GM21619 (cell line): ENCODE data around the gene SLC6A6.
"Not testable (repeated sequence)": the region's sequence is repeated elsewhere in the genome, so short reads cannot be mapped to it uniquely, and the experiment has no call there.

ENCODE experiments used
- ATAC-seq: cut with Tn5 transposase; IDR thresholded peaks from one replicate; pipeline ENCODE4 v1.9.1; 2021; ENCODE audit not compliant: unreplicated experiment

Gene SLC6A6

DNA sequence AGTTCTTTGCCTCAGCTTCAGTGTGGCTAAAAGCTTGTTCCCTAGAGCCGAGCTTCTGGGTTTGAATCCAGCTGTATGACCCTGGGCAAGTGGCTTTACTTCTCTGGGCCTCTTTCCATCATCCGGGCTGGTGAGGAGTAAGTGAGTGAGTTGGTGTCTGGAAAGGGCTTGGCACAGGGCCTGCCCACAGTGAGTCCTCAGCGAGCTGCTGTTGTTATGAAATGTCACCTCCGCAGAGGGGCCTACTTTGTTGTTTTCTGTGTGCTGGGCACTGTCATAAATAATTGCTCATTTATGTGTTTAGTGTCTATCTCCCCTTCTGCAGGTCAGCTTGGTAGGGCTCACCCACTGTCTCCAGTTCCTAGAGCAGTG lies 31.7 kb downstream of the SLC6A6 start:
- no peak for ATAC-seq

DNA sequence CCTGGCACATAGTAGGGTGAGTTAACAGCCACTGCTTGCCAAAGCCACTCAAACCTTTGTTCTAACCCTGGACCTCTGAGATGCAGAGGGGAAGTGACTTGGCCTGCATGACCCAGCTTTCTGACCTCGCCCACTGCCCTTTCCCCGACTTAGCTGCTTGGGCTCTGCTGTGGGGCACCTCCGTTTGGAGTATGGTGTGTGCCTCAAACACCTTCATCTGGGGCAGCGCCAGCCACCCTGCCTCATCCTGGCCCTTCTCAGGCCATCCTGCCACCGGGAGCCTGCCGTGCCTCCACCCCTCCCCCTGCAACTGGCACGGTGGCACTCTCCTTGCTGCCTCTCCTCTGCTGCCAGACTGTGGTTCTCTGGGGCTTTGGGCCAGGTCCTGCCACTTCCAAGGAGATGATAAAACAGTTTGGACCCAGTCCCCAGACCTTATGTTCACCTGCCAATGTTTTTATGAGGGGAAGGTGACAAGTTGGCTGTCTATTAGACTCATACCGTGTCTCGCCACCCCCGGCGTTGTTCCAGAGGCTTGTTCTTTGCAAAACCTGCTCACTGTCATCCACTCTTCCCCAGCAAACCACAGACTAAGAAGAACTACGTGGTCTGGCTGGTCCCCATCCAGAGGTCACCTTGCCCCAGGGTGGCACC lies 32.2 kb downstream of the SLC6A6 start:
- no peak for ATAC-seq

DNA sequence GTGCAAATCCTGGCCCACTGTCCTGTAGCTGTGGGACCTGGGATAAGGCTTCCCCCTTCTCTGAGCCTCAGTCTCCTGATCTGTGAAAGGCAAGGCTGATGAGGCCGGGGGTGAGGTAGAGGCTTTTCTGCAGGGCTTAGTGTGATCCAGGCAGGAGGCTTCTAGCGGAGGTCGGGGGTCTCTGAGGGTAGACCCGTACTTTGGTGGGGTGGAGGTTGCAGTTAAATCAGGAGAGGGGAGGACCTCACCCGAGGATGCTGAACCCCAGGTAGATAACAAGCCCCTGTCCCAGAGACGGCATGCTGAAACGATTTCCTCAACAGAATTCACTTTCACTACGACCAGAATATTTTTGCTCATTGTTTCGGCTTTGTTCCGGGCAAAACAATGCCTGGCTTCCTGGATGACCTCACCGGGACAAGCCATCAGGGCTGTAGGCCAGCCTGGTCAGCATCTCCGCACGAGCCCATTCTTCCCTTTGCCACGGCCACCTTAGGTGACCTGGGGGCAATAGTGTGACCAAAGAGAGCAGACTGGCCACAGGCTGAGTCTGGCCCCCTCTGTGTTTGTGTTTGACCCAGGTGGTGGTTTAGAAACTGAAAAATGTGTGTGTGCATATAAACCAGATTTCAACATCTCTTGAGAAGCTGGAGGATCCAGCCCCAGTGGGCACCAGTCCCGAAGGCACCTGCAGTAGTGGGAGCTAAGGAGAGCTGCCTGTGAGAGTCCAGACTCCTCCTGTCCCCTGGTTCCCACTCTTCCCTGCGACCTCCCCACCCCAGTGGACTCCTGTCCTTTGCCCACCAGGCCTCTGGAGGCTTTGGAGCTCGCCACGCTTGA lies 33.0 kb downstream of the SLC6A6 start:
- ATAC-seq: no peak

DNA sequence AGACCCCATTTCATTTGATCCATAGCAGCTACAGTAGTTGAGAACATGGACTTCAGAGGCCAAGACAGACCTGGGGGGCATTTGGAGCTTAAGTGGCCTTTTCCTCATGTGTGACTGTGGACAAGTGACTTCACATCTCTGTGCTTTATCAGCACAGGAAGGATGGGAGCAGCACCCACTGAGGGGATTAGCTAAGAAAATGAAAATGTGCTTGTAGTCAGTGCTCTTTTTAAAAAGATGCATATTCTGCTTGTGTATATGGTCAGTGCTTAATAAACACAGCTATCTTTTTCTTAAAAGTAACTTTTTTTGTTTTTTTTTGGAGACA lies 34.5 kb downstream of the SLC6A6 start:
- no peak for ATAC-seq

DNA sequence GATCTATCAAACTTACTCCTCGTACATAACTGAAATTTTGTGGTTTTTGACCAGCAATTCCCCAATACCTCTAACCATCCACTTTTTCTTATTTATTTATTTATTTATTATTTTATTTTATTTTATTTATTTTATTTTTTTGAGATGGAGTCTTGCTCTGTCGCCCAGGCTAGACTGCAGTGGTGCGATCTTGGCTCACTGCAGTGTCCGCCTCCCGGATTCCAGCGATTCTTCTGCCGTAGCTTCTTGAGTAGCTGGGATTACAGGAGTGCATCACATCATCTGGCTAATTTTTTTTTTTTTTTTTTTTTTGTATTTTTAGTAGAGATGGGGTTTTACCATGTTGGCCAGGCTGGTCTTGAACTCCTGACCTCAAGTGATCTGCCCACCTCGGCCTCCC lies 35.3 kb downstream of the SLC6A6 start:
- ATAC-seq: not testable (repeated sequence)

DNA sequence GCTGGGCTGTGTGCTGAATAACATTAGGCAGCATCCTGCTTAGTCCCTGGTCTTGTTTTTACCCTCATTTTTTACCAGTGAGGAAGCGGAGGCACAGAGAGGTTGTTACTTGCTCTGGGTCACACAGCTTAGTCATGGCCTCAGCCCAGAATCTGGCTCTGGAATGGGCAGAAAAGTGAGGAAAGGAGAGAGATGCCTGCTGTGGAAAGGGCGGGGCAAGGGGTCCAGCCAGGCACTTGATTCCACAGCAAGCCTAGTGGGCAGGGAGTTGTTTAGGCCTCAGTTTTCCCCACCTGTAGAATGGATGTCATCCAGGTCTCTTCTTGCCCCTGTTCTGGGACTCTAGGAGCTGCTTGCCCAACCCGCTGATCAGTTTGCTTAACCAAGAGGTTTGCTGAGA lies 35.9 kb downstream of the SLC6A6 start:
- no peak for ATAC-seq

DNA sequence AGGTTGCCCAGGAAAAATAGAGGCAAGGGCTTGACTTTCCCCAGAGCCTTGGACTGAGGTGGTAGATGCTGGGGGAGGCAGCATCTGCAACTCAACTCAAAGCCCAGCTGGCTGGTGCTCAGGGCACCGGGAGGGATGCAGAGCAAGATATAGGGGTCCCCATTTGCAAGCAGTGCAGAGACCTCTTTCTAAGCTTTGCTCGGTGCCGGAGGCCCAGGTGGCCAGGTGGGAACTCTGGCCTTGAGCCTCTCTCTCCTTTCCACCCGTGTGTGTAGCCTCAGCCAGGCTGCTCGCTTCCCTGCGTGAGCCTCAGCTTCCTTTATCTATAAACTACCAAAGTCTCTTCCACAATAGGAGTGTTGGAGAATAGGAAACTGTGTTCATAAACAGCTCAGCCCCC lies 36.5 kb downstream of the SLC6A6 start:
- no peak for ATAC-seq

DNA sequence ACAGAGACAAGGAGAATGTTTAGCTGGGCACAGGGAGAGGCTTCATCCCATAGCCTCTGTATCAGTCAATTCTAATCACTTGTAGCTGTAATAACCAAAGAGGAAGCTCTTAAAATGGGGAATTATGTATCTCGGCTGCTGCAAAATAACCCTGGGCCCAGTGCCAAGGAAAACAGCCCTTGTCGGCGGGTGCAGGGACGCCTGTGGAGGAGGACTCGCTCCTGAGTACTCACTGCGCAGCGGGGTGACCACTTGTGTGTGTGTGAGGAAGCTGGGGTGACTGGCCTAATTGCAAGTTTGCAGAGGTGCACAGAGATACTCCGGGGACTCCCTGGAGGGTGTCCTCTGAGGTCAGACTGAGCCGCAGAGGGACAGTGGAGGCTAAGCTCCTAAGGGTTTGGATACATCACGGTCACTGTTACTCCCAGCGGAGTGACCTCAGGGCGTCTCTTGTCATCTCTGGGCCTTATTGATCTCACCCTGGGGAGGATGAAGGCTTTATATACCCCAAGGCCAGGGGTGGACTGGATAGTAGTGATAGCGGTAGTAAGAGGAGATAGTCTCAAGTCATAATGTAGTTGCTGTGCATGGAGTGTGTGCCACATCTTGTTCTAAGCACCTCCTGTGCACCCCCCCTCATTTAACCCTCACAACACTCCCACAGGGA lies 37.2 kb downstream of the SLC6A6 start:
- no peak for ATAC-seq

DNA sequence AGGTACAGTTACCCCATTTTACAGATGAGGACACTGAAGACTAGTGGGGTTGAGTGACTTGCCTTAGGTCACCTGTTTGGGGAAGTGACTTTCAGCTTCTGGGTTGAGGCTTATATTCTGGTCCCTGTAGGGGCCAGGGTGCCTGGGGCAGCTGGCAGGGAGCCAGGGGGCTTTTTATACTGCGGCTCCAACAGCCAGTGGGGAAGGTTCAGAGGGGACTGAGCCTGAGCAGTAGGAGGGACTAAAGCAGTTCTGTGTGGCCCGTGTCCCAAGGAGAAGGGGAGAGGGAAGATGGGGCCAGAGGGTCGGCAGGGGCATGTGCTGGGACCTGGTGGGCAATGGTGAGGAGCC lies 37.7 kb downstream of the SLC6A6 start:
- ATAC-seq: no peak

DNA sequence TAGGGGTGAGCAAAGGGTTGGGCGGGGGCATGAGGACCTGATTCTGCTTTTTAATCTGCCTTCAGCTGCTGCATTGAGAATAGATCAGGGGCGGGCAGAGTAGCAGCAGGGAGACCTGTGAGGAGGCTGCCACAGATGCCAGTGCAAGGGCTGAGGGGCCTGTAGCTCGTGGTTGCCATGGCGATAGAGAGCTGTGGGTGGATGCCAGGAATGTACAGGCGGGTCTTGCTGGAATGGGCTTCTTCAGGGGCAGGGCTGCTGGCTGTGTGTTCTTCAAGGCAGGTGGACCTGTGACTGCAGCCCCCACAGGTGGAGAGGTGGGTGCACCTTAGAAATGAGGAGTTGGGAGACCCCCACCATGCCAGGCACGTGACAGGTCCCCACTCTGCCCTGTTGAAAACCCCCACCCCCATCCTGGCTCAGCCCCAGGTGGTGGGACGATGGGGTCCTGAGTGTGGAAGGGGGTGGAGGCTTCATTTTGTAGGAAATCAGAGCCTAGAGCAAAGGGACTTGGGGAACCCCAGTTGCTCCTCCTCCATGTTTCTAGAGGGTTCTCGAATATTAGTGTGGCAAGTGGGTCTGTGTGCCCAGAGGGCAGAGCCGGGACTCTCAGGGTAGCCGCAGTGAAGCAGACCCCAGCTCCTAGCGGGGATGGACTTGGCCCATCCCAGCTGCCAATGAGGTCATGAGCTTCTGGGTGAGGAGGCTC lies 38.3 kb downstream of the SLC6A6 start:
- ATAC-seq: no peak

DNA sequence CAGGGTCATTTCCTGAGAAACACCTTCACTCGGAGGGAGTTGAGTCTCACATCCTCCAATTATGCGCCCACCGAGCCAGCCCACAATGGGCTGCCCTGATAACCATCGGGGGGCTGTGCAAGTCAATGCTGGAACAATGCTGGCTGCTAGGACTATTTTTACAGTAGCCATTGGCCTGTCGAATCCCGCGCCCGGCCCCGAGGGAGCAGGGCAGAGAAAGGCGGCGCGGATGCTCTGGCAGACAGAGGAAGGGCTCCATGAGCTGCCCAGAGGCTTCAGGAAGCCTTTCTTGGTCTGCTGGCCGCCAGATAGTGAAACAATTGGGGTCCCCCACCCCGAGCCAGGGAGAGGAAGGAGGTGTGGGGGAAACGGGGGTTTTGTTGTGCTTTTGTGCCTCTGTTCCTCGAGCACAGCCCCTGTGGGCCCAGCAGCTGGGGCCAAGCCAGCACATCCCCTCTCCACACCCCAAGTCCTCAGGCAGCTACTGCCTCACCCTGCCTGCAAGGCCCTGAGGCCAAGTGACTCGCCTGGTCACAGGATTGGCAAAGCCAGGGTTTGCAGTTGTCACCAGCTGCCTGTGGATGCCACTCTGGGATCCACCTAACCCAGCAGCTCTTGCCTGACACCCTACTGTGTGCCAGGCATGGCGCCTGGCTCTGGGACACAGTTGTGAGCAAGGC lies 39.0 kb downstream of the SLC6A6 start:
- ATAC-seq: no peak

DNA sequence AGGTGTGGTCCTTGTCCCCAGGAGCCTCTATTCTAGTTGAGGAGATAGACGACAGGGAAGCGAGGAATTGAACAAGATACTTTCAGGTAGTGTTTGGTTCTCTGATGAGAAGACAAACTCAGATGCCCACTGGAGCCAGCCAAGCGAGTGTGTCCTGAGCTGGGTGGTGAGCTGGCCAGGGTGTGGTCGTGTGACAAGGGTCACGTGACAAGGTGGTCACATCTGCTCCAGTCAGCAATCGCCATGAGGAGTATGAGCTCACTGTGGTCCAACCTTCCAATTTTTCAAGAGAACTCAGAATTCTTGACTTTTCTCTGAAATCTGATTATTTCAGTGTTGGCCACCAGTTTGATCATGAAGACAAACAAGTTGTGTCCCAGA lies 39.5 kb downstream of the SLC6A6 start:
- no peak for ATAC-seq

DNA sequence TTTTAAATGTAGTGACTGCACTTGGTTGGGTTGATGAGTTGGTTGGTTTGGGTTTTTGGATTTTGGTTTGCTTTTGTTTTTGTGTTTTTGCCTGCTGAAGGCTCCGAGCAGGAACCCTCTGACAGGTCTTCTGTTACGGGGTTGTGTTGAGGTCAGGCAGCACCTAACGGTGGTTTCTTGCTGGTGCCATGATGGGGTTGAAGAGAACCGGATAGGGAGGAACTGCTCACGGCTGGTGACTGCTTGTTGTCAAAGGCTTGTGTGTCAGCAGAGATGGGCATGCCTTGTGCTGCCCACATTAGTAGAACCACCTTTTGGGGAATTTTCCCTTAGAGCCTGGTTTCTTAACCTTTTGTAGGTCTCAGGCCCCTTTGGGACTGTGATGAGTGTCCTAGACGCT lies 42.0 kb downstream of the SLC6A6 start:
- ATAC-seq: no peak

DNA sequence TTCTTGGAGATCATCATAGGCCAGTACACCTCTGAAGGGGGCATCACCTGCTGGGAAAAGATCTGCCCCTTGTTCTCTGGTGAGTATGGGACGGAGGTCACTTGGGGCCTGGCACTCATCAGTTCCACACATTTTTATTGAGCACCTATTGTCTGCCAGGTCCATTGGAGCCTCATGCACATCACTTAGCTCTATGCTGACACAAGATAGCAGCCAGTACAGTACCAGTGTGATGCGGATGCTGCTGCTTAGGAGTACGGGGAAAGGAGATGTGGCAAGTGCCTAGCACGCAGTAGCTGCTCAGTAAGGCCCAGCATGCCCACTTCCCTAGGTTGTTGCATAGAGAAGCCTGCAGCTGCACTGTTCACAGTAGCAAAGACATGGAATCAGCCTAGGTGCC lies 43.4 kb downstream of the SLC6A6 start:
- ATAC-seq: no peak

DNA sequence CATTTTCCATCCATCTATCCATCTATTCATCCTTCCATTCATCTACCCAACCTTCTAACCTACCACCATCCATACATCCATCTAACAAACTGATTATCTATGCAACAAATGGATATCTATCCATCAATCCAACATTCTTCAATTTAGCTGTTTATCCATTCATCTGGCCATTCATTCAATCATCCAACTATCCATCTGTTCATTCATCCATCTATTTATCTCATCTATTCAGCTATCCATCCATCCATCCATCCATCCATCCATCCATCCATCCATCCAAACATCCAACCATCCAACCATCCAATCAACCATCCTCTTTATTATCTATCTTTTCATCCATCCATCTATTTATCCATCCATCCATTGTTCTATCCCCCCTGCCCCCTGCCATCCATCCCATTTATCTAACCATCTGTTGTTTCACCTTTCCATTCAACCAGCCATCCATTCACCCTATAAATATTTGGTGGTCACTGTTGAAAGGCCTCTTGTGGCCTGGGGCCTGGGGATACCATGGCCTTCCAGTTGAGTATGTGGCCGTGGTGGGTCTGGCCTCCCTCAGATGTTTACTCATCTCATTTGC lies 44.7 kb downstream of the SLC6A6 start:
- ATAC-seq: no peak

DNA sequence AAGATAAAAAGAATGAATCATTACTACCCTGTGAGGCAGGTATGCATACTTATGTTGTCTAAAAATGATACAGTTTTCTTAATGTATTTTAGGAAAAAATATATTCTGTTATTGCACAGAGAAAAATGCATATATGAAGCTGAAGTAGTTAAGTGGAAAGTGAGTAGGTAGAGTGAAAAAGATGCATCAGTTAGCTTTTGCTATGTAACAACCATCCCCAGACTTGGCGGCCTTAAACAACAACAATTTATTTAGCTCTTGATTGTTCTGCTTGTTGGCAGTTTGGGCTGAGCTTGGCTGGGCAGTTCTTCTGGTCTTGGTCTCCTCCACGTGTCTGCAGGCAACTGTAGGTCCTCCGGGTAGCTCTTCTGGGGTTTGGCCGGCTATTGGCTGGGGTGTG lies 45.7 kb downstream of the SLC6A6 start:
- no peak for ATAC-seq

DNA sequence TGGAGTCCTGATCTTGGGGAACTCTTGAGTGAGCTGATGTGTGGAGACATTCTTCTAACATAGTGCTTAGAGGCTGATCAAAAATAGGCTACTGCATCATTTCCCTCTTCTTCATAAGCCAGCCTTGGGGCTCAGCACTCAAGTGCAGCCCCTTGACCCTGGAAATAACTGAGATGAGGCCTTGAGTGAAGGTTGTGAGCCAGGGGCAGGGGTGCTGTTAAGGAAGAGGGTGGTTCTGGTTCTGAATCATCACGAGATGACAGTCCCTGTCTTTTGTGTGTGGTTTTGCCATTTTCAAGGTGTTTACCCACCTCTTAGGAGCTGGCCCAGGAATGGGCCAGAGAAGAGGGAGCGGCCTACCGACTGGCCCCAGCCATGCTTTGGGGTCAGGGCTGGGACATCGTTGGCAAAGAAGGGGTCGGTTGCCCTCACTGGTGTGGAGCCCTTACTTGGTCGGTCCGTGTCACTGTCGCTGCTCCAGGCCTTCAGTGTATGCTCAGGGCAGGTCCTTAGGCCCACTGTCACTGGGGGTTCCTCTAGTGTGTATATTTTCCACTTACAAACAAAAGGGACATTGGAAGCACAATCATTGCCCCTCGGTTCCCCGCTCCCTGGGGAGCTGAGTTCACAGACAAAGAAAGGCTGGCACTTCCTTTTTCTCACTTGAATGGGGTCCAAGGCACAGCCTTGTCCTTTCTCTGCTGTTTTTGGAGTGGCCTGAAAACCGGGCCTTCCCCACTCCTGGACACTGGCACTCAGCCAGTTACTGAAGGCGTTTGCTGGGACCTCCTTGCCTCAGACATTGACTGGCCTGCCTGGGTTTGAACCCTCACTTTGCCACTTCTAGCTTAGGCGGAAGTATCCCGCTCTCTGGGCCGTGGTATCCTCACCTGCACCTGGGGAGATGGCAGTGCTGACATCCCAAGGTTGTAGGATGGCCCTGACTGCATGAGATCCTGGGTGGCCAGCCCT lies 46.6 kb downstream of the SLC6A6 start:
- no peak for ATAC-seq

DNA sequence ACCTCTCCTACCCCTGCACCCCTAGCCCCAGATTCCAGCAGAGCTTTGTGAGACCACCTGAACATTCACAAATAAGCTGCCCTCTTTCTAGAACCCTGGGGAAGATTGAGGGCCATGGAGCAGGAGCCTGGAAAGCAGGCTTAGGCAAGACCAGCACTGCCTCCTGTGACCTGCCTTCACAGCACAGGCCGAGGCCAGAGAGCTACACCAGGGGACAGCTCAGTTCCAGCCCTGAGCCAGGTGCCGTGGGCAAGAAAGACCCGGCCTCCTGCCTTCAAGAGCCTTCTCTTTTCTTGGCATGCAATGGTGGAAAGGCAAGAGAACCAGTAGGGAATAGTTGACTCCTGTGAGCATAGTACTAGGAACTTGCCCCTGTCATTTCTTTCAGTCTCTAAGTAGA lies 48.1 kb downstream of the SLC6A6 start:
- ATAC-seq: no peak

DNA sequence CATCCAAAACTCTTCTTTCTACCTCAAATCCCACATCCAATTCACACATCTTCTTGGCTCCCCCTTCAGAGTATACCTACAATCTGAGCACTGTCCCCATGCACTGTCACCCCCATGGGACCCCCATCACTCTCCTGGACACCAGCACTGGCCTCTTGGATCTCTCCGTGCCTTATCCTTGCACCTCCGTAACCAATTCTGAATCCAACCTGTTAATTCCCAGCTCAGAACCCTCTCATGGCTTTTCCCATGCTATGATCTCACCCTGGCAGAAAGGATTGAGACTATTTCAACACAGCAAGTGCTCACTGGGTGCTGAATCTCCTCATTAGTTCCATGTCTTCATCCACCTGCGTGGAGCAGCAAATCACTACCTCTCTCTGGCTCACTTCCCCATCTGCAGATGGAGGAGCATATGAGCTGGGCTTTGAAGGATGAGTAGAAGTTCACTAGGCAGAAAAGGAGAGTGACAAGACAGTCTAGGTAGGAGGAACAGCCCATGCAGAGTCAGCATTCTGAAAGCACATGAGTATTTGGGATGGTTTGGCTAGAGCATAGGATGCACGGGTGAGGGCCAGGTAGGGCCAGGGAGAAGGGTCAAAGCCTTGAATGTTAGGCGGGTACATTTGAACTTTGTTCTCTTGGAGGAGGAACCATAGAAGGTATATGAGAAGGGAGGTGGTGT lies 48.7 kb downstream of the SLC6A6 start:
- ATAC-seq: no peak
